Smooth muscle cell (in vitro differentiated cells): ENCODE measurements around the gene MRC1. TPM values are rescaled to one million over a fixed set of nuclear protein-coding genes. Genes with fewer than 3 reads are reported as not detected.

Experiments used
- DNase-seq: peaks from one replicate; lab custom pipeline; 2025; ENCODE audit not compliant: unreplicated experiment; lab: John Stamatoyannopoulos, UW
- H2AFZ ChIP-seq: fragments of 200-600 bp; sonication (generic); 2 replicates; pipeline ENCODE4 v1.6.0; 2016; ENCODE audit warnings: antibody characterized with exemption, low read depth, mild to moderate bottlenecking
- H3F3A ChIP-seq: fragments of 200-600 bp; sonication (generic); 2 replicates; pipeline ENCODE4 v1.6.0; 2017; ENCODE audit warnings: antibody characterized with exemption, low read depth
- H3K27ac ChIP-seq: fragments of 200-600 bp; sonication (generic); 2 replicates; pipeline ENCODE4 v1.5.1; 2016; ENCODE audit warnings: low read depth, mild to moderate bottlenecking
- H3K27me3 ChIP-seq: fragments of 200-600 bp; sonication (generic); 2 replicates; pipeline ENCODE4 v1.6.1; 2016; ENCODE audit warnings: low read depth, mild to moderate bottlenecking
- H3K36me3 ChIP-seq: fragments of 200-600 bp; sonication (generic); 2 replicates; pipeline ENCODE4 v1.5.1; 2016; ENCODE audit warnings: low read depth
- H3K4me1 ChIP-seq: fragments of 200-600 bp; sonication (generic); 2 replicates; pipeline ENCODE4 v1.5.1; 2016; ENCODE audit warnings: low read depth
- H3K4me2 ChIP-seq: fragments of 200-600 bp; sonication (generic); 2 replicates; pipeline ENCODE4 v1.6.0; 2016; ENCODE audit warnings: mild to moderate bottlenecking
- H3K4me3 ChIP-seq: fragments of 200-600 bp; sonication (generic); 2 replicates; pipeline ENCODE4 v1.5.1; 2016; ENCODE audit warnings: mild to moderate bottlenecking
- H3K79me2 ChIP-seq: fragments of 200-600 bp; sonication (generic); 2 replicates; pipeline ENCODE4 v1.6.0; 2016; ENCODE audit warnings: low read depth, mild to moderate bottlenecking
- H3K9ac ChIP-seq: fragments of 200-600 bp; sonication (generic); 2 replicates; pipeline ENCODE4 v1.6.0; 2016; ENCODE audit warnings: low read depth
- H3K9me3 ChIP-seq: fragments of 200-600 bp; sonication (generic); replicated peaks from 2 replicates; pipeline ENCODE4 v1.5.1; 2016; ENCODE audit warnings: low read depth
- H4K20me1 ChIP-seq: fragments of 200-600 bp; sonication (generic); 2 replicates; pipeline ENCODE4 v1.6.0; 2016; ENCODE audit warnings: low read depth
- CTCF ChIP-seq: fragments of 200-600 bp; sonication (generic); IDR thresholded peaks from 2 replicates; pipeline ENCODE4 v1.5.1; 2017; ENCODE audit warnings: borderline replicate concordance, mild to moderate bottlenecking, antibody characterized with exemption; ENCODE audit not compliant: insufficient read depth, poor library complexity, severe bottlenecking
- WGBS: methylation state at CpG from one replicate; pipeline ENCODE4 v1.1.7; 2016; ENCODE audit warnings: low lambda C conversion rate; 5-methylcytosine and 5-hydroxymethylcytosine counted together
- polyA plus RNA-seq: library from polyadenylated mRNA; unstranded; fragments of >200 nt; fragmentation: Nextera tagmentation; extraction: Ambion mirVana; gene quantifications from 2 replicates; pipeline ENCODE4 v1.2.1, GENCODE V29; 2016
- total RNA-seq: library from RNA; depleted of rRNA; stranded (reverse); fragments of >200 nt; gene quantifications from 2 replicates; pipeline ENCODE4 v1.2.3, GENCODE V29; 2014

Gene MRC1
- total and polyA plus RNA-seq, 2 experiments from 2014 or later, result not detected

- Histone ChIP-seq H3F3A (no peaks in the 10 kb centered on the region), H3K36me3 (no peaks in the 10 kb centered on the region), H3K27me3 (no peaks in the 10 kb centered on the region), H3K4me1 (peaks cover 8% of the 10 kb centered on the region), H3K27ac (peak overlapping the region; percentile 29), H3K79me2 (no peaks in the 10 kb centered on the region), H4K20me1 (no peaks in the 10 kb centered on the region), H2AFZ (no peak overlapping the region), H3K4me3 (no peak overlapping the region), H3K4me2 (peak overlapping the region; percentile 44), H3K9me3 (no peaks in the 10 kb centered on the region), H3K9ac (no peak overlapping the region)
- TF ChIP-seq CTCF, result no peak
- 56% methylated on average over 3 of the region's 3 CpGs for WGBS
- DNase-seq, result no peak
Measured at GRCh38 chr10:17784688-17785087, 24.5 kb upstream of the MRC1 start.

- no peak overlapping the region for H3K4me3 ChIP-seq
- no peaks in the 10 kb centered on the region for H3K36me3 ChIP-seq
- no peaks in the 10 kb centered on the region for H3K9me3 ChIP-seq
- H3K9ac ChIP-seq, result no peak overlapping the region
- H3K79me2 ChIP-seq, result no peaks in the 10 kb centered on the region
- H3F3A ChIP-seq, result no peaks in the 10 kb centered on the region
- no peak for DNase-seq
- H3K4me1 ChIP-seq, result peaks cover 8% of the 10 kb centered on the region
- H2AFZ ChIP-seq, result no peak overlapping the region
- WGBS, result 97% methylated on average over 5 of the region's 5 CpGs
- no peaks in the 10 kb centered on the region for H3K27me3 ChIP-seq
- no peak for TF ChIP-seq CTCF
- peak overlapping the region; percentile 44 for H3K4me2 ChIP-seq
- H4K20me1 ChIP-seq, result no peaks in the 10 kb centered on the region
- H3K27ac ChIP-seq, result peak overlapping the region; percentile 29
Measured at GRCh38 chr10:17785276-17785930, 23.7 kb upstream of the MRC1 start.

- peak overlapping the region; percentile 31 for H3K9ac ChIP-seq
- H3K27ac ChIP-seq, result peak overlapping the region; percentile 34
- no peak overlapping the region for H3K4me3 ChIP-seq
- DNase-seq, result no peak
- WGBS, result 56% methylated on average over 13 of the region's 13 CpGs
- H3F3A ChIP-seq, result no peaks in the 10 kb centered on the region
- H4K20me1 ChIP-seq, result no peaks in the 10 kb centered on the region
- H3K36me3 ChIP-seq, result no peaks in the 10 kb centered on the region
- peak overlapping the region; percentile 73 for H3K4me2 ChIP-seq
- no peaks in the 10 kb centered on the region for H3K9me3 ChIP-seq
- H3K4me1 ChIP-seq, result peaks cover 8% of the 10 kb centered on the region
- no peaks in the 10 kb centered on the region for H3K27me3 ChIP-seq
- TF ChIP-seq CTCF, result no peak
- H3K79me2 ChIP-seq, result no peaks in the 10 kb centered on the region
- H2AFZ ChIP-seq, result no peak overlapping the region
Measured at GRCh38 chr10:17787087-17787961, 21.8 kb upstream of the MRC1 start.
